HepG2 (cell line): ENCODE data around the gene LGALS8. TPM values are rescaled to one million over a fixed set of nuclear protein-coding genes. Genes with fewer than 3 reads are reported as not detected.
A peak's percentile ranks its signal among the peaks of the same experiment; 100 is the strongest.

Source experiments
- ATAC-seq: fragments of 200-7000 bp; cut with Tn5 transposase; 3 replicates; pipeline ENCODE4 v1.9.1; 2020; ENCODE audit warnings: mild to moderate bottlenecking, moderate library complexity
- BruUV-seq: library from RNA; stranded (reverse); fragments of 400-500 nt; replicated peaks from 2 replicates; lab custom pipeline; 2021; lab: Mats Ljungman, UMichigan
- CTCF ChIA-PET: fragments of 300-600 bp; formaldehyde crosslinking; extraction: SDS; loops from one replicate; lab custom pipeline; 2021; ENCODE audit warnings: low total read pairs, inconsistent platforms, low intra/inter-chr PET ratio; lab: Yijun Ruan, JAX
- POLR2A ChIA-PET: fragments of 350-600 bp; sonication (Branson Sonifier 250); formaldehyde crosslinking; loops from one replicate; lab custom pipeline; 2020; ENCODE audit warnings: antibody characterized with exemption, inconsistent platforms; lab: Yijun Ruan, JAX
- DNase-seq: peaks from one replicate; pipeline ENCODE4 v3.0.0-alpha.2; 2015; ENCODE audit warnings: low spot score
- FAIRE-seq: peaks from 3 replicates; lab custom pipeline; 2011; peaks lifted over from hg19 to GRCh38; lab: Jason Lieb, UNC
- H2AFZ ChIP-seq: one replicate; pipeline ENCODE4 v1.6.1; 2011; ENCODE audit warnings: low read length, inconsistent platforms
- H3K27ac ChIP-seq: fragments of 300-600 bp; 3 replicates; pipeline ENCODE4 v1.8.0; 2011; ENCODE audit warnings: mixed run types, mild to moderate bottlenecking, mixed read lengths, low read length, inconsistent platforms; ENCODE audit not compliant: insufficient read depth; ENCODE audit errors: extremely low read length
- H3K27me3 ChIP-seq, 2 experiments: fragments of 200-600 bp in 1 of 2; 2 replicates in 1 of 2; 3 replicates in 1 of 2; pipeline versions ENCODE4 v1.6.0 to v1.8.0; 2011; ENCODE audit warnings: low read length in 2 of 2, mild to moderate bottlenecking in 2 of 2, moderate library complexity in 2 of 2, inconsistent platforms in 1 of 2; ENCODE audit not compliant: insufficient read depth in 2 of 2, control insufficient read depth in 1 of 2
- H3K36me3 ChIP-seq, 2 experiments: fragments of 200-600 bp in 1 of 2; replicated peaks in 1 of 2; 2 replicates in 1 of 2; 3 replicates in 1 of 2; pipeline versions ENCODE4 v1.5.1 to v1.8.0; 2011; ENCODE audit warnings: low read length in 2 of 2, inconsistent platforms in 1 of 2; ENCODE audit not compliant: insufficient read depth in 2 of 2, control insufficient read depth in 1 of 2
- H3K4me1 ChIP-seq: 2 replicates; pipeline ENCODE4 v1.5.1; 2012; ENCODE audit warnings: low read length, inconsistent platforms; ENCODE audit not compliant: insufficient read depth
- H3K4me2 ChIP-seq: 2 replicates; pipeline ENCODE4 v1.6.0; 2011; ENCODE audit warnings: low read depth, low read length, inconsistent platforms
- H3K4me3 ChIP-seq, 3 experiments: fragments of 200-600 bp in 1 of 3; sonication (generic), shearing (Covaris generic) in 1 of 3; replicated peaks in 1 of 3; 2 replicates each; pipeline ENCODE4 v1.5.1; 2011 to 2016; ENCODE audit warnings: low read length in 3 of 3, inconsistent platforms in 2 of 3, low read depth in 2 of 3, mild to moderate bottlenecking in 2 of 3, control low read depth in 1 of 3, mixed read lengths in 1 of 3; ENCODE audit not compliant: insufficient read depth in 1 of 3
- H3K79me2 ChIP-seq: one replicate; pipeline ENCODE4 v1.6.1; 2011; ENCODE audit warnings: low read length, inconsistent platforms; ENCODE audit not compliant: insufficient read depth
- H3K9ac ChIP-seq: 2 replicates; pipeline ENCODE4 v1.6.0; 2011; ENCODE audit warnings: mild to moderate bottlenecking, low read depth, low read length, inconsistent platforms; ENCODE audit not compliant: insufficient read depth
- H3K9me3 ChIP-seq: 2 replicates; pipeline ENCODE4 v1.5.1; 2012; ENCODE audit warnings: mild to moderate bottlenecking, low read length
- H4K20me1 ChIP-seq: 2 replicates; pipeline ENCODE4 v1.6.0; 2011; ENCODE audit warnings: inconsistent platforms, mild to moderate bottlenecking, low read length, moderate library complexity; ENCODE audit not compliant: insufficient read depth
- ADNP ChIP-seq: sonication (generic); formaldehyde crosslinking; IDR thresholded peaks from 2 replicates; pipeline ENCODE4 v1.4.0; 2020; ENCODE audit warnings: missing genetic modification reagents
- CCDC6 ChIP-seq: sonication (generic); formaldehyde crosslinking; IDR thresholded peaks from 2 replicates; pipeline ENCODE4 v1.8.1; 2022; ENCODE audit warnings: mild to moderate bottlenecking, missing genetic modification reagents, moderate library complexity
- CHD2 ChIP-seq: IDR thresholded peaks from 2 replicates; pipeline ENCODE4 v1.6.1; 2011; ENCODE audit warnings: low read depth, low read length, improper control_type of control experiment
- CREB3 ChIP-seq: sonication (generic); formaldehyde crosslinking; IDR thresholded peaks from 2 replicates; pipeline ENCODE4 v1.5.0; 2020; ENCODE audit warnings: missing genetic modification reagents
- DPF2 ChIP-seq: sonication (generic); formaldehyde crosslinking; IDR thresholded peaks from 2 replicates; pipeline ENCODE4 v1.4.0; 2020; ENCODE audit warnings: mild to moderate bottlenecking, low read depth, missing genetic modification reagents, borderline replicate concordance
- E2F1 ChIP-seq: sonication (generic); formaldehyde crosslinking; IDR thresholded peaks from 2 replicates; pipeline ENCODE4 v1.5.0; 2020; ENCODE audit warnings: missing genetic modification reagents
- GATA4 ChIP-seq: sonication (generic); IDR thresholded peaks from 2 replicates; pipeline ENCODE4 v1.6.1; 2016; ENCODE audit warnings: antibody characterized with exemption, low read depth, borderline replicate concordance
- HOXA7 ChIP-seq: sonication (generic); formaldehyde crosslinking; IDR thresholded peaks from 2 replicates; pipeline ENCODE4 v1.8.1; 2022; ENCODE audit warnings: mild to moderate bottlenecking, missing genetic modification reagents, moderate library complexity
- MAZ ChIP-seq, 2 experiments: sonication (generic) in 1 of 2; formaldehyde crosslinking in 1 of 2; IDR thresholded peaks; 2 replicates each; pipeline versions ENCODE4 v1.5.0 to v1.6.1; 2012 to 2020; ENCODE audit warnings: low read depth in 2 of 2, mild to moderate bottlenecking in 2 of 2, borderline replicate concordance in 1 of 2, improper control_type of control experiment in 1 of 2, low read length in 1 of 2, missing genetic modification reagents in 1 of 2, moderate library complexity in 1 of 2
- PCBP1 ChIP-seq: fragments of 200-400 bp; formaldehyde crosslinking; IDR thresholded peaks from 2 replicates; pipeline ENCODE4 v1.6.1; 2017; ENCODE audit warnings: mild to moderate bottlenecking, low read depth, low read length, borderline replicate concordance
- SMAD1 ChIP-seq: sonication (generic); formaldehyde crosslinking; IDR thresholded peaks from 2 replicates; pipeline ENCODE4 v1.4.0; 2020; ENCODE audit warnings: missing genetic modification reagents, low read depth, mild to moderate bottlenecking, borderline replicate concordance
- SOX13 ChIP-seq, 3 experiments: fragments of 450-650 bp in 1 of 3; sonication (generic) in 1 of 3; formaldehyde crosslinking in 1 of 3; IDR thresholded peaks in 2 of 3; conservative IDR thresholded peaks in 1 of 3; 2 replicates each; pipeline versions ENCODE4 v1.5.0 to v1.6.1; 2016 to 2020; ENCODE audit warnings: antibody characterized with exemption in 1 of 3, mild to moderate bottlenecking in 1 of 3, missing compliant biosample characterization in 1 of 3, missing genetic modification reagents in 1 of 3, moderate library complexity in 1 of 3
- ZNF451 ChIP-seq: sonication (generic); formaldehyde crosslinking; IDR thresholded peaks from 2 replicates; pipeline ENCODE4 v1.5.0; 2020; ENCODE audit warnings: mild to moderate bottlenecking, missing genetic modification reagents
- ZNF746 ChIP-seq: sonication (generic); formaldehyde crosslinking; IDR thresholded peaks from 2 replicates; pipeline ENCODE4 v1.8.0; 2022; ENCODE audit warnings: mild to moderate bottlenecking, missing genetic modification reagents
- ZNF747 ChIP-seq: sonication (generic); formaldehyde crosslinking; IDR thresholded peaks from 2 replicates; pipeline ENCODE4 v1.8.1; 2023; ENCODE audit warnings: missing genetic modification reagents, mild to moderate bottlenecking, borderline replicate concordance
- WGBS: methylation state at CpG from one replicate; pipeline ENCODE4 v1.1.6; 2017; ENCODE audit warnings: low lambda C conversion rate; 5-methylcytosine and 5-hydroxymethylcytosine counted together
- in situ Hi-C: cut with HindIII; loops from 2 replicates; pipeline ENCODE4 v1.10.0; 2017; ENCODE audit warnings: low pct_unique_long_range_greater_than_20kb; ENCODE audit not compliant: extremely low pct_ligation_motif_present
- intact Hi-C: fragments of 100-400 bp; cut with micrococcal nuclease; formaldehyde crosslinking; loops from one replicate; pipeline ENCODE4 v1.10.0; 2022; ENCODE audit not compliant: unreplicated experiment
- polyA plus RNA-seq, 8 experiments: library from polyadenylated mRNA; depleted of rRNA in 3 of 8; stranded (reverse) in 7 of 8; unstranded in 1 of 8; fragments of >200 nt; fragmentation: Illumina TruSeq in 4 of 8; extraction: Trizol in 4 of 8; gene quantifications; 2 replicates each; pipeline versions ENCODE4 v1.2.1 to v1.2.3, GENCODE V29; 2011 to 2016; ENCODE audit warnings: low read depth in 4 of 8, missing spikeins in 1 of 8, mixed read lengths in 1 of 8; ENCODE audit not compliant: insufficient read depth in 1 of 8
- total RNA-seq, 5 experiments: library from RNA; depleted of rRNA; stranded (reverse); fragments of >200 nt; fragmentation: Illumina TruSeq; extraction: Trizol; gene quantifications; 2 replicates each; pipeline ENCODE4 v1.2.3, GENCODE V29; 2016; ENCODE audit warnings: low read depth in 1 of 5
- TF ChIP-seq, protein P1 (sequence below): sonication (generic); formaldehyde crosslinking; IDR thresholded peaks from 2 replicates; pipeline ENCODE4 v1.5.0; 2020; ENCODE audit warnings: missing genetic modification reagents

Gene LGALS8
- total and polyA plus RNA-seq, 2 of the 13 experiments (the other 11 are each of a cell fraction or from before 2014, with no cell fraction given) = 29.3 to 185 TPM

- TF ChIP-seq, protein P1, sequence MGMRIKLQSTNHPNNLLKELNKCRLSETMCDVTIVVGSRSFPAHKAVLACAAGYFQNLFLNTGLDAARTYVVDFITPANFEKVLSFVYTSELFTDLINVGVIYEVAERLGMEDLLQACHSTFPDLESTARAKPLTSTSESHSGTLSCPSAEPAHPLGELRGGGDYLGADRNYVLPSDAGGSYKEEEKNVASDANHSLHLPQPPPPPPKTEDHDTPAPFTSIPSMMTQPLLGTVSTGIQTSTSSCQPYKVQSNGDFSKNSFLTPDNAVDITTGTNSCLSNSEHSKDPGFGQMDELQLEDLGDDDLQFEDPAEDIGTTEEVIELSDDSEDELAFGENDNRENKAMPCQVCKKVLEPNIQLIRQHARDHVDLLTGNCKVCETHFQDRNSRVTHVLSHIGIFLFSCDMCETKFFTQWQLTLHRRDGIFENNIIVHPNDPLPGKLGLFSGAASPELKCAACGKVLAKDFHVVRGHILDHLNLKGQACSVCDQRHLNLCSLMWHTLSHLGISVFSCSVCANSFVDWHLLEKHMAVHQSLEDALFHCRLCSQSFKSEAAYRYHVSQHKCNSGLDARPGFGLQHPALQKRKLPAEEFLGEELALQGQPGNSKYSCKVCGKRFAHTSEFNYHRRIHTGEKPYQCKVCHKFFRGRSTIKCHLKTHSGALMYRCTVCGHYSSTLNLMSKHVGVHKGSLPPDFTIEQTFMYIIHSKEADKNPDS (CRISPR knock-in tag) = peak; percentile 95; the same call in 1 of the 2 replicates
- TF ChIP-seq ADNP (CRISPR knock-in tag) = peak; percentile 93
- TF ChIP-seq DPF2 (CRISPR knock-in tag) = no peak
These were observed 21.2 kb upstream of the LGALS8 start (continued) for GRCh38 chr1:236502579-236502971.

DNA sequence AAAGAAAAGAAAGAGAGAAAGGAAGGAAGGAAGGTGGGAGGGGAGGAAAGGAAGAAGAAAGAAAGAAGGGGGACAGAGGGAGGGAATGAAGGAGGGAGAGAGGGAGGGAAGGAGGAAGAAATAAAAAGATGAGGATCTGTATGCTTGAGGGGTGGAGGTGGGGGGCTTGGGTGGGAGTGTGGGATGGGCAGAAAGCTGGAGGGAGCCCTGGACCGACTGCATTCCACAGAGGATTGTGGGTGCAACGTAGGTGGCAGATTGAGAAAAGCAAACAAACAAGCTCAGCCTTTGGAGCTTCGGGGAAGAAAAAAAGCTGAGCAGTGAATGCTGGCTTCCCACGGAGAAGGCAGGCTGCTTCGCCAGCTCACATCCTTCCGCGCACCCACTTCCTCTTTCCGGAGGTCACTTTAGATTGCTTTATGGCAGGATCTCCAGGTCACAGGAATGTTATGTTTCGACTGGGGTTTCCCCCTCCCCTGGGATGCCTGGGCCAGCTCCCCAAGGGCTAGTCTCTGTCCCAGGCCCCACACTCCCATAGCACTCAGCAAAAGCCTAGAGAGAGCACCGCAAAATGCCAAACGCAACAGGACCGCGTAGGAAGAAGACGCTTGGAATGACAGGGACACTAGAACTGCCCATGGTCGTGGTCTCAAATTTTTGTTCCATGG is 20.7 kb upstream of the LGALS8 start:
- peaks cover 78% of the 10 kb centered on the region for H3K4me1 ChIP-seq
- no TSS peak for BruUV-seq
- peak overlapping the region; percentile 55 for H3K9ac ChIP-seq
- ATAC-seq (peak; percentile 94), FAIRE-seq (peak; percentile 92), DNase-seq (peak; percentile 91)
- no peak overlapping the region for H2AFZ ChIP-seq
- WGBS = 22% methylated on average over 14 of the region's 15 CpGs
- H3K36me3 ChIP-seq = no peaks in the 10 kb centered on the region
- H3K4me2 ChIP-seq = peak overlapping the region; percentile 60
- peak overlapping the region; percentile 89 for H3K27ac ChIP-seq
- intact Hi-C loops = loop anchor here (1.0 kb wide), 2 partner anchors 12 to 13 kb away; no protein-coding TSS in a partner anchor
- no peaks in the 10 kb centered on the region for H3K9me3 ChIP-seq
- no peaks in the 10 kb centered on the region for H4K20me1 ChIP-seq
- no peaks in the 10 kb centered on the region for H3K27me3 ChIP-seq
- peak overlapping the region in 1 of 3 experiments; percentile 25; a peak in 1 of 6 replicates for H3K4me3 ChIP-seq
- POLR2A ChIA-PET = interaction anchor here (0.5 to 2.1 kb wide), 12 partner anchors 8 to 1430 kb away, joined by 3 to 42 read pairs (median 6); partner anchors contain the start of gene LGALS8
- in situ Hi-C loops = no loop called here
- H3K79me2 ChIP-seq = no peaks in the 10 kb centered on the region
- CTCF ChIA-PET = no interaction called here
- TF ChIP-seq CHD2 (no peak), ZNF746 (CRISPR knock-in tag) (peak; percentile 77; the same call in 1 of the 2 replicates), SMAD1 (CRISPR knock-in tag) (no peak), CCDC6 (peak; percentile 20; the same call in 1 of the 2 replicates), E2F1 (CRISPR knock-in tag) (no peak), HOXA7 (CRISPR knock-in tag) (no peak), ZNF747 (peak; percentile 78), ZNF451 (CRISPR knock-in tag) (no peak), SOX13 (IDR thresholded peaks at IDR 0.05) (no peak), SOX13 (CRISPR knock-in tag; conservative IDR thresholded peaks at IDR 0.05 in 1 of 2, IDR thresholded peaks at IDR 0.05 in 1 of 2) (peak in 1 of 2 experiments; percentile 61; a peak in 2 of 4 replicates), GATA4 (0 out of 2 replicates have a peak, but pooled peaks have one; percentile 53), PCBP1 (no peak), MAZ (IDR thresholded peaks at IDR 0.05; ENCODE audit: borderline replicate concordance, low read depth, low read length) (no peak), MAZ (CRISPR knock-in tag; IDR thresholded peaks at IDR 0.05; ENCODE audit: low read depth) (peak; percentile 21; the same call in 1 of the 2 replicates), CREB3 (CRISPR knock-in tag) (no peak)
